ENCODE measurements around the gene PPIF. TPM values are rescaled to one million over a fixed set of nuclear protein-coding genes. Genes with fewer than 3 reads are reported as not detected.

PPIF gene
- total RNA-seq, 4 donors from 2014 or later: 39.1 to 82.1 (median 67.9) TPM

GRCh38 chr10:79380946-79381721 lies 33.9 kb downstream of the PPIF start:
- peaks cover 0 to 5% of the 10 kb centered on the region in 2 donors for H3K36me3 ChIP-seq
- no peak overlapping the region for H3K4me3 ChIP-seq
- intact Hi-C loops (cut with DNase I; ENCODE audit: low total_unique reads): no loop called here
- peaks cover 31 to 38% of the 10 kb centered on the region in 2 donors for H3K4me1 ChIP-seq
- no peaks in the 10 kb centered on the region for H3K9me3 ChIP-seq
- TF ChIP-seq POLR2A (IDR thresholded peaks at IDR 0.05): no peak
- TF ChIP-seq CTCF (IDR thresholded peaks at IDR 0.05 in 4 of 5, conservative IDR thresholded peaks at IDR 0.05 in 1 of 5): no peak
- no peaks in the 10 kb centered on the region for H3K27me3 ChIP-seq
- ATAC-seq: no peak
- H3K27ac ChIP-seq: peak overlapping the region; percentile 60 to 68 (median 66)
- in situ Hi-C loops (cut with MboI; ENCODE audit: low sequenced_read_pairs in 4 of 4): no loop called here
- no peak for DNase-seq

GRCh38 chr10:79381804-79382221 lies 34.5 kb downstream of the PPIF start:
- in situ Hi-C loops (cut with MboI; ENCODE audit: low sequenced_read_pairs in 4 of 4) (no loop called here), intact Hi-C loops (cut with DNase I; ENCODE audit: low total_unique reads) (no loop called here)
- Histone ChIP-seq H3K9me3 (no peaks in the 10 kb centered on the region), H3K27ac (peak overlapping the region; percentile 60 to 68 (median 66)), H3K4me1 (peaks cover 31 to 38% of the 10 kb centered on the region in 2 donors), H3K36me3 (peaks cover 0 to 7% of the 10 kb centered on the region in 2 donors), H3K4me3 (no peak overlapping the region), H3K27me3 (no peaks in the 10 kb centered on the region)
- DNase-seq (peak in 1 of 2 donors; percentile 49), ATAC-seq (no peak)
- TF ChIP-seq POLR2A (IDR thresholded peaks at IDR 0.05) (no peak), CTCF (IDR thresholded peaks at IDR 0.05 in 4 of 5, conservative IDR thresholded peaks at IDR 0.05 in 1 of 5) (no peak)

GRCh38 chr10:79382491-79382941 lies 35.2 kb downstream of the PPIF start:
- TF ChIP-seq CTCF (IDR thresholded peaks at IDR 0.05 in 4 of 5, conservative IDR thresholded peaks at IDR 0.05 in 1 of 5): no peak
- no peak for TF ChIP-seq POLR2A (IDR thresholded peaks at IDR 0.05)
- intact Hi-C loops (cut with DNase I; ENCODE audit: low total_unique reads) (no loop called here), in situ Hi-C loops (cut with MboI; ENCODE audit: low sequenced_read_pairs in 4 of 4) (no loop called here)
- Histone ChIP-seq H3K36me3 (peaks cover 0 to 12% of the 10 kb centered on the region in 2 donors), H3K27ac (peak overlapping the region; percentile 60 to 68 (median 66)), H3K4me3 (no peak overlapping the region), H3K27me3 (no peaks in the 10 kb centered on the region), H3K9me3 (no peaks in the 10 kb centered on the region), H3K4me1 (peaks cover 31 to 38% of the 10 kb centered on the region in 2 donors)
- DNase-seq: no peak
- ATAC-seq: no peak

GRCh38 chr10:79383974-79384606 lies 36.8 kb downstream of the PPIF start:
- in situ Hi-C loops (cut with MboI; ENCODE audit: low sequenced_read_pairs in 4 of 4) (no loop called here), intact Hi-C loops (cut with DNase I; ENCODE audit: low total_unique reads) (no loop called here)
- DNase-seq: no peak
- Histone ChIP-seq H3K27ac (no peak overlapping the region), H3K4me3 (no peak overlapping the region), H3K9me3 (no peaks in the 10 kb centered on the region), H3K4me1 (peaks cover 29 to 33% of the 10 kb centered on the region in 2 donors), H3K27me3 (no peaks in the 10 kb centered on the region), H3K36me3 (peaks cover 0 to 19% of the 10 kb centered on the region in 2 donors)
- no peak for ATAC-seq
- no peak for TF ChIP-seq POLR2A (IDR thresholded peaks at IDR 0.05)
- TF ChIP-seq CTCF (IDR thresholded peaks at IDR 0.05 in 4 of 5, conservative IDR thresholded peaks at IDR 0.05 in 1 of 5): no peak

Data from gastrocnemius medialis (tissue), 4 donors.